ENCODE data around the gene MYO5A.
A peak's percentile ranks its signal among the peaks of the same experiment; 100 is the strongest.

Gene MYO5A

GRCh38 chr15:52532427-52532826 lies 3.7 kb upstream of the MYO5A start:
- TF ChIP-seq CTCF (IDR thresholded peaks at IDR 0.05; ENCODE audit: control insufficient read depth, insufficient read depth, low read depth, low read length, missing control alignments) = no peak
- no peak overlapping the region for H3K4me3 ChIP-seq (ENCODE audit: control insufficient read depth, low read depth, low read length)
- no peak for DNase-seq (ENCODE audit: low read depth)

- no peak for DNase-seq (ENCODE audit: low read depth)
- TF ChIP-seq CTCF (IDR thresholded peaks at IDR 0.05; ENCODE audit: control insufficient read depth, insufficient read depth, low read depth, low read length, missing control alignments) = no peak
- no peak overlapping the region; the same call in 1 of the 2 replicates for H3K4me3 ChIP-seq (ENCODE audit: control insufficient read depth, low read depth, low read length)
Observed at GRCh38 chr15:52529940-52530339, 1.3 kb upstream of the MYO5A start.

- DNase-seq (ENCODE audit: low read depth) = no peak
- TF ChIP-seq CTCF (IDR thresholded peaks at IDR 0.05; ENCODE audit: control insufficient read depth, insufficient read depth, low read depth, low read length, missing control alignments) = no peak
- peak overlapping the region; percentile 78 for H3K4me3 ChIP-seq (ENCODE audit: control insufficient read depth, low read depth, low read length)
Observed at GRCh38 chr15:52529341-52529924, 753 bp upstream of the MYO5A start.

GRCh38 chr15:52527911-52528563 lies 643 bp downstream of the MYO5A start:
- peak overlapping the region; percentile 78 for H3K4me3 ChIP-seq (ENCODE audit: control insufficient read depth, low read depth, low read length)
- no peak for TF ChIP-seq CTCF (IDR thresholded peaks at IDR 0.05; ENCODE audit: control insufficient read depth, insufficient read depth, low read depth, low read length, missing control alignments)
- no peak for DNase-seq (ENCODE audit: low read depth)

GRCh38 chr15:52527196-52527910 lies 1.3 kb downstream of the MYO5A start:
- TF ChIP-seq CTCF (IDR thresholded peaks at IDR 0.05; ENCODE audit: control insufficient read depth, insufficient read depth, low read depth, low read length, missing control alignments) = no peak

GRCh38 chr15:52524223-52525136 lies 4.2 kb downstream of the MYO5A start:
- no peak overlapping the region for H3K4me3 ChIP-seq (ENCODE audit: control insufficient read depth, low read depth, low read length)
- no peak for DNase-seq (ENCODE audit: low read depth)
- no peak for TF ChIP-seq CTCF (IDR thresholded peaks at IDR 0.05; ENCODE audit: control insufficient read depth, insufficient read depth, low read depth, low read length, missing control alignments)

More at GRCh38 chr15:52527196-52527910, 1.3 kb downstream of the MYO5A start:
- no peak for DNase-seq (ENCODE audit: low read depth)
- peak overlapping the region; percentile 78; the same call in 1 of the 2 replicates for H3K4me3 ChIP-seq (ENCODE audit: control insufficient read depth, low read depth, low read length)
